ENCODE measurements around the gene ASTN2.
A peak's percentile ranks its signal among the peaks of the same experiment; 100 is the strongest.

The ASTN2 gene

GRCh38 chr9:117414906-117415331 is at the start of gene ASTN2:
ASTN2 (minus strand) TSS chr9:117415057; CDS start chr9:117414938, 119 bp downstream.
- DNase-seq, result peak; percentile 54

GRCh38 chr9:117462861-117463260 is 48.0 kb upstream of the ASTN2 start:
- DNase-seq, result no peak

GRCh38 chr9:117461386-117461785 is 46.5 kb upstream of the ASTN2 start:
- no peak for DNase-seq

GRCh38 chr9:117460743-117461142 is 45.9 kb upstream of the ASTN2 start:
- no peak for DNase-seq

- DNase-seq, result no peak
These were observed 45.1 kb upstream of the ASTN2 start for GRCh38 chr9:117459913-117460312.

GRCh38 chr9:117458066-117458465 is 43.2 kb upstream of the ASTN2 start:
- DNase-seq, result no peak

GRCh38 chr9:117454711-117455110 is 39.9 kb upstream of the ASTN2 start:
- no peak for DNase-seq

GRCh38 chr9:117453737-117454136 is 38.9 kb upstream of the ASTN2 start:
- DNase-seq, result no peak

GRCh38 chr9:117451311-117451710 is 36.5 kb upstream of the ASTN2 start:
- DNase-seq, result no peak

- DNase-seq, result no peak
These were observed 33.2 kb upstream of the ASTN2 start for GRCh38 chr9:117448066-117448465.

GRCh38 chr9:117445631-117446030 is 30.8 kb upstream of the ASTN2 start:
- DNase-seq, result no peak

GRCh38 chr9:117444501-117444900 is 29.6 kb upstream of the ASTN2 start:
- DNase-seq, result no peak

GRCh38 chr9:117437283-117437682 is 22.4 kb upstream of the ASTN2 start:
- DNase-seq, result no peak

- DNase-seq, result no peak
These were observed 20.9 kb upstream of the ASTN2 start for GRCh38 chr9:117435630-117436261.

GRCh38 chr9:117434566-117434965 is 19.7 kb upstream of the ASTN2 start:
- no peak for DNase-seq

GRCh38 chr9:117430813-117431212 is 16.0 kb upstream of the ASTN2 start:
- no peak for DNase-seq

- DNase-seq, result no peak
These were observed 12.6 kb upstream of the ASTN2 start for GRCh38 chr9:117427357-117427913.

- no peak for DNase-seq
These were observed 10.7 kb upstream of the ASTN2 start for GRCh38 chr9:117425566-117425965.

- DNase-seq, result no peak
These were observed 9.4 kb upstream of the ASTN2 start for GRCh38 chr9:117424291-117424690.

GRCh38 chr9:117418111-117418510 is 3.3 kb upstream of the ASTN2 start:
- DNase-seq, result no peak

GRCh38 chr9:117416856-117417255 is 2.0 kb upstream of the ASTN2 start:
- no peak for DNase-seq

GRCh38 chr9:117415358-117415914 is 579 bp upstream of the ASTN2 start:
- no peak for DNase-seq

GRCh38 chr9:117414220-117414905 is 494 bp downstream of the ASTN2 start:
- no peak for DNase-seq

Measured in left hindlimb (tissue), 1 donor.